ENCODE measurements around the gene AK4. TPM values are rescaled to one million over a fixed set of nuclear protein-coding genes. Genes with fewer than 3 reads are reported as not detected.

The AK4 gene
- total and polyA plus RNA-seq, 2 of the 4 experiments (the other 2 are of a cell fraction), result 12.4 to 30.3 TPM

DNA sequence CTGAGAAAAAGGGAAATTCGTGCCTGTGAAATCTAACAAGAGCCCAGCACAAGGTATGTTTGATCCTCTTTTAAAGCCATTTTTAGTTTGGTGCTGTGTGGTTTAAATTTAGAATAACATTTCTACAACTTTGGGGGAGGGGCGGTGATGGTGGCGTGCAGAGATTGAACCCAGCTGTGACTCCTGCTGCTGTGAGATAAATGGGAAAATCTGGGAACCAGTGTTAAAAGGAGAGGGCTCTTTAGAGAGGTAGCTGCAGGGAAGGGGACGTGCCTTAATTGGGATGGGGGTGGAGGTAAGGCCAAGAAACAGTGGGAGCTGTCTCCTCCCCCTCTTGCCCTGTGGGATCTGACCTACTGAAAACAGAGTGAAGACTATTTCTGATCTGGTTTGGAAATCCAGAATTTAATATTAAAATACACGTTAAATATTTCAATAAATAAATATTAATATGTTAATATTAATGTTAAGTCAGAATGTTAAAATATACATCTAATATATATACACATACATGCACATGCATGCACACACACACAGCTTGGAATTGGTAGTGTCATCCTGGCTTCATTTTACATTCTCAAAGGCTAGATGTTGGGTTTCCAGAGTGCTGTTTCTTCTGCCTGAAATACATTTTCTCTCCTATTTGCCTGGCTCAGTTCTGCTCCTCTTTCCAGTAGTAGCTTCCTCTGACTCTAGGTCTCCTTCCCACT lies 131.2 kb downstream of the AK4 start:
- no peak overlapping the region for H2AFZ ChIP-seq (replicated peaks; ENCODE audit: low read length, poor library complexity)
- no TSS peak for BruUV-seq (replicated peaks)
- intact Hi-C loops (cut with micrococcal nuclease), result no loop called here
- H4K8ac ChIP-seq (ENCODE audit: low read depth in 2 of 2, low read length in 2 of 2), result no peak overlapping the region
- H2BK20ac ChIP-seq (ENCODE audit: low read depth, low read length), result no peak overlapping the region
- no peak overlapping the region for H2BK15ac ChIP-seq (ENCODE audit: low read depth, low read length)
- no peak overlapping the region for H2BK120ac ChIP-seq (ENCODE audit: low read depth, low read length)
- no peak overlapping the region for H3K18ac ChIP-seq (ENCODE audit: low read depth, low read length)
- no peak overlapping the region for H2AK5ac ChIP-seq (ENCODE audit: low read depth, low read length)
- H4K91ac ChIP-seq (ENCODE audit: insufficient read depth, low read depth, low read length), result no peak overlapping the region
- DNase-seq (no peak), ATAC-seq (ENCODE audit: low read depth) (no peak)
- TF ChIP-seq POLR2A (IDR thresholded peaks at IDR 0.05; ENCODE audit: low read depth, low read length) (no peak), RFX5 (IDR thresholded peaks at IDR 0.05; ENCODE audit: low read depth, low read length) (no peak), FOS (IDR thresholded peaks at IDR 0.05; ENCODE audit: low read depth, low read length) (no peak), MXI1 (IDR thresholded peaks at IDR 0.05; ENCODE audit: borderline replicate concordance, low read depth, low read length) (no peak), SMC3 (IDR thresholded peaks at IDR 0.05; ENCODE audit: low read depth, low read length) (no peak), CEBPB (IDR thresholded peaks at IDR 0.05; ENCODE audit: low read depth, low read length) (no peak), MAZ (IDR thresholded peaks at IDR 0.05; ENCODE audit: borderline replicate concordance, low read depth, low read length) (no peak), RCOR1 (IDR thresholded peaks at IDR 0.05; ENCODE audit: insufficient replicate concordance, low read length) (no peak), MAFK (IDR thresholded peaks at IDR 0.05; ENCODE audit: low read depth, low read length) (no peak), CHD1 (IDR thresholded peaks at IDR 0.05; ENCODE audit: low read depth, low read length) (no peak)
- TF ChIP-seq, protein P1, sequence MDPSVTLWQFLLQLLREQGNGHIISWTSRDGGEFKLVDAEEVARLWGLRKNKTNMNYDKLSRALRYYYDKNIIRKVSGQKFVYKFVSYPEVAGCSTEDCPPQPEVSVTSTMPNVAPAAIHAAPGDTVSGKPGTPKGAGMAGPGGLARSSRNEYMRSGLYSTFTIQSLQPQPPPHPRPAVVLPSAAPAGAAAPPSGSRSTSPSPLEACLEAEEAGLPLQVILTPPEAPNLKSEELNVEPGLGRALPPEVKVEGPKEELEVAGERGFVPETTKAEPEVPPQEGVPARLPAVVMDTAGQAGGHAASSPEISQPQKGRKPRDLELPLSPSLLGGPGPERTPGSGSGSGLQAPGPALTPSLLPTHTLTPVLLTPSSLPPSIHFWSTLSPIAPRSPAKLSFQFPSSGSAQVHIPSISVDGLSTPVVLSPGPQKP (IDR thresholded peaks at IDR 0.05; ENCODE audit: borderline replicate concordance, low read depth, low read length), result no peak
- TF ChIP-seq, protein P2, sequence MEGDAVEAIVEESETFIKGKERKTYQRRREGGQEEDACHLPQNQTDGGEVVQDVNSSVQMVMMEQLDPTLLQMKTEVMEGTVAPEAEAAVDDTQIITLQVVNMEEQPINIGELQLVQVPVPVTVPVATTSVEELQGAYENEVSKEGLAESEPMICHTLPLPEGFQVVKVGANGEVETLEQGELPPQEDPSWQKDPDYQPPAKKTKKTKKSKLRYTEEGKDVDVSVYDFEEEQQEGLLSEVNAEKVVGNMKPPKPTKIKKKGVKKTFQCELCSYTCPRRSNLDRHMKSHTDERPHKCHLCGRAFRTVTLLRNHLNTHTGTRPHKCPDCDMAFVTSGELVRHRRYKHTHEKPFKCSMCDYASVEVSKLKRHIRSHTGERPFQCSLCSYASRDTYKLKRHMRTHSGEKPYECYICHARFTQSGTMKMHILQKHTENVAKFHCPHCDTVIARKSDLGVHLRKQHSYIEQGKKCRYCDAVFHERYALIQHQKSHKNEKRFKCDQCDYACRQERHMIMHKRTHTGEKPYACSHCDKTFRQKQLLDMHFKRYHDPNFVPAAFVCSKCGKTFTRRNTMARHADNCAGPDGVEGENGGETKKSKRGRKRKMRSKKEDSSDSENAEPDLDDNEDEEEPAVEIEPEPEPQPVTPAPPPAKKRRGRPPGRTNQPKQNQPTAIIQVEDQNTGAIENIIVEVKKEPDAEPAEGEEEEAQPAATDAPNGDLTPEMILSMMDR (conservative IDR thresholded peaks at IDR 0.05; ENCODE audit: low read depth, low read length), result no peak
- H3K9ac ChIP-seq (ENCODE audit: low read depth, low read length), result no peak overlapping the region
- H3K36me3 ChIP-seq (ENCODE audit: control insufficient read depth, insufficient read depth, low read length), result no peaks in the 10 kb centered on the region
- no peak overlapping the region for H3K56ac ChIP-seq (ENCODE audit: extremely low read depth, insufficient read depth, low read length)
- H3K27me3 ChIP-seq (ENCODE audit: control insufficient read depth, insufficient read depth, low read length), result peaks cover 5% of the 10 kb centered on the region
- H3K79me1 ChIP-seq (ENCODE audit: low read depth in 1 of 2, low read length in 2 of 2), result no peaks in the 10 kb centered on the region
- H3K23ac ChIP-seq (ENCODE audit: low read depth, low read length), result no peak overlapping the region
- H3K9me1 ChIP-seq (ENCODE audit: insufficient read depth, low read length), result no peaks in the 10 kb centered on the region
- H3K14ac ChIP-seq (replicated peaks; ENCODE audit: low read depth, low read length), result no peak overlapping the region
- no CpG with 5 or more reads among the region's 5 CpGs for WGBS, 2 experiments (ENCODE audit: extremely low coverage in 2 of 2, insufficient read length in 1 of 2)
- CTCF ChIA-PET, result no interaction called here
- in situ Hi-C loops (cut with MboI; ENCODE audit: low sequenced_read_pairs), result no loop called here
- H2BK5ac ChIP-seq (ENCODE audit: low read depth, low read length, poor library complexity, severe bottlenecking), result no peak overlapping the region
- H3K4ac ChIP-seq (ENCODE audit: low read depth, low read length), result no peak overlapping the region
- H3K9me3 ChIP-seq (ENCODE audit: control insufficient read depth, insufficient read depth, low read length), result no peaks in the 10 kb centered on the region
- H4K5ac ChIP-seq (ENCODE audit: low read depth, low read length), result no peak overlapping the region
- H3K27ac ChIP-seq (ENCODE audit: insufficient read depth, low read length), result no peak overlapping the region
- no peaks in the 10 kb centered on the region for H4K20me1 ChIP-seq (ENCODE audit: insufficient read depth, low read length)
- no peak overlapping the region for H3K4me2 ChIP-seq (ENCODE audit: low read depth, low read length)
- H2AK9ac ChIP-seq (replicated peaks; ENCODE audit: low read depth, low read length, poor library complexity), result no peak overlapping the region
- POLR2A ChIA-PET (ENCODE audit: unreplicated experiment), result interaction anchor here (0.6 kb wide), 1 partner anchor 1379 kb away, joined by 3 read pairs; no protein-coding TSS in a partner anchor
- H3K4me1 ChIP-seq (ENCODE audit: control insufficient read depth, insufficient read depth, low read length), result no peaks in the 10 kb centered on the region
- H3K4me3 ChIP-seq (ENCODE audit: insufficient read depth, low read depth, low read length), result no peak overlapping the region
- dilution Hi-C loops (cut with HindIII; ENCODE audit: low sequenced_read_pairs, unreplicated experiment), result no loop called here

All from IMR-90 (cell line).